HG02642 (cell line): ENCODE measurements around the gene NME5.
"Not testable (repeated sequence)": the region's sequence is repeated elsewhere in the genome, so short reads cannot be mapped to it uniquely, and the experiment has no call there.

Experiments
- ATAC-seq: cut with Tn5 transposase; IDR thresholded peaks from one replicate; pipeline ENCODE4 v1.9.1; 2021; ENCODE audit warnings: mild to moderate bottlenecking; ENCODE audit not compliant: unreplicated experiment, poor library complexity

NME5 gene

DNA sequence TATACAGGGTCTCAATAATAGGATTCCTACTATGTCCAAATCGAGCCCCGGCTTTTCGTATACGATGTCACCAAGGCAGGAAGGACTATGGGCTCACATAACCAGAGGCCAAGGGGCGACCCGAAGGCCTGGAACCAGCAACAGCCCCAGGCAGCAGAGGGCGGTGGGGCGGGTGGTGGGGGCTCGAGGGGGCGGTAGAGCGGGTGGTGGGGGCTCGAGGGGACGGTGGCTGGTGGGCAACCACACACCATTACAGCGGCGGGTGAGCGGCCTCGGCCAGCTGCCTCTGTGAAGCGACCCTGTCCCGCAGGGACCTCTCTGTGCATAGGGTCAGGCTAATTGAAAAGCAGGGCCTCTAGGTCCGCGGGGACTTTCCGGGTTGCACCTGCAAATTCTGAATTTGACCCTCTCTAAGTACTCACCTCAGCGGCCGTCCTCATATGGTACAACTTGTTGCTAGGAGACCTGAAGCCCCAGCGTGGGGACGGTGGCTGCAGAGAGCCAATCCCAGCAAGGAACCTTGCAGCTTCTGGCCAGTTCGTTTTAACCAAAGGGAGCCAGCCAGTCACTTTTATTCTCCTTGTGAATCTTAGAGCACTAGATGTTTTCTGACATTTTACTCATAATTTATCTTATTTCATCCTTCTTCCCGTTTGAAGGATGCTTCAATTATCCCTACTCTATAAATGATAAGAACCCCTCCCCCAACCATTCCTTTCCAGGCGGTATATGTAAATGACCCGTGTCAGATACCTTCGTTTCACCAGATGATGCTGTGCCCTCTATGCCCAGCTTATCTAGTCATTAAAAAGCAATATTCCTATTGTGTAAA lies at the start of gene NME5:
TSS of gene NME5 (minus strand) at position 480 of the 832 bp plus-strand sequence. CDS start 648 bp downstream, outside the sequence.
- ATAC-seq, result peak; percentile 63

DNA sequence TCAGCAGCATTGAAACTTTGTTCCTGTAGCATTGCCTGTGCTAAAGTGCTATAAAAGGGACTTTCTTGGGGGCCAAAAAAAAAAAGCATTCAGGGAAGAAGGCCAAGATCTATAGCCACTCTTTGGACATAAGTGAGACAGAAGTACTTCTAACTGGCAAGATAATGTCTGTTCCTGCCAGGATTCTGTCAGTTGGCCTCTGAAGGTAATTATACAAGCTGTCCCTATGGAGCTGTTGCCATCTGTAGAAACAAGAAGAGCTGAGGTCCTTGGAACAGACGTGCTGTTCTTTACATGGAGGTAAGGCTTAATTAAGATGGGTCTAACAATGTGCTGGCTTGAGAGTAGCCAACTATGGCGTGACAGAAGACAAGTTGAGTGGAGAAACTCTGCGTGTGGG lies 49.4 kb upstream of the NME5 start:
- no peak for ATAC-seq

DNA sequence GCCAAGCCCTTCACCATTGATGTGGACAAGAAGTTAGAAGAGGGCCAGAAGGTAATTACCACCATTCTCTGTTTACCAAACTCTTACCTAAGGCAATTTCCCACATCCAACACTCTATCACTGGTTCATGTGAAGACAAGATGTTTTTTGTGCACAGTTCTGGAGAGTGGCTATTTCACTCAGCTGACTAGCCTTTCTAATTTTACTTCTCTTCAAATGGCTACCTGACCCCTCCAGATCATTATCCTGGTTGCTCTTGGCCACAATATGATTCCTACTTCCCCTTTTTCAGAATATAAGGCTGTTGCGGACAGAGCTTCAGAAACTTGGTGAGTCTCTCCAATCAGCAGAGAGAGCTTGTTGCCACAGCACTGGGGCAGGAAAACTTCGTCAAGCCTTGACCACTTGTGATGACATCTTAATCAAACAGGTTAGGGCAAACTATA lies 46.8 kb upstream of the NME5 start:
- no peak for ATAC-seq

DNA sequence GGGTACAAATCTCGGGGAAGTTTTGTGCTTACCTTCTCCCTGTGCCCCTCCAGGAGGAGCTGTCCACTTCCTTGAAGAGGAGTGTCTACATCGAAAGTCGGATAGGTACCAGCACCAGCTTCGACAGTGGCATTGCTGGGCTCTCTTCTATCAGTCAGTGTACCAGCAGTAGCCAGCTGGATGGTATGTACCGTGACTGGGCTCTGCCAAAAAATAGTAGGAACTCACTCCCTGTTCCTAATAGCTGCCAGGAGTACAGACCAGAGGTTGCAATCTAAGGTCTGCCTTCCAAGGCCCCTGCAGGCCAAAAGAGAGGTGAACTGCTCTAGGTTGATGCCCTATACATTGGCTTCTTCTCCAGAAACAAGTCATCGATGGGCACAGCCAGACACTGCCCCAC lies 43.6 kb upstream of the NME5 start:
- ATAC-seq, result no peak

GRCh38 chr5:138180841-138181240 lies 41.6 kb upstream of the NME5 start:
- no peak for ATAC-seq

- no peak for ATAC-seq
Measured at GRCh38 chr5:138180183-138180782, 41.1 kb upstream of the NME5 start.

DNA sequence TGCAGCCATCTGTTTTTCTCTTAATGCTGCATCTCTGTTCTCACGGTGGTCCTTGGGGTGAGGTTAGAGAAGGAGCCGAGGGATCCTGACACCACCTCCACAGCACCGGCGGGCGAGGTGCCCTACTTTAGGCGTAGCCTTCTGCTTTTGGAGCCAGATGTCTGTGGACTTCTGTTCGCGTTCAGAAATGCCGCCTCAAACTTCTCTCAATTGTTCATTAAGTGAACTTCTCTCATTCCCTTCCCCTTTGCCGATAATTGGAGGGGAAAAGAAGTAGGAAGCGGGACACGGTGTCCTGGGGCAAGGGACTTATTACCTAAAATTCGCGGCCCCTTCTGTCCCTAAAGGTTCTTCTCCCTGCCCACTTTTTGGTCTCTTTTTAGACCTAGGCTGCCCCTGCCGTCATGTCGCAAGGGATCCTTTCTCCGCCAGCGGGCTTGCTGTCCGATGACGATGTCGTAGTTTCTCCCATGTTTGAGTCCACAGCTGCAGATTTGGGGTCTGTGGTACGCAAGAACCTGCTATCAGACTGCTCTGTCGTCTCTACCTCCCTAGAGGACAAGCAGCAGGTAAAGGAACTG lies 40.1 kb upstream of the NME5 start:
- ATAC-seq, result no peak

- ATAC-seq, result peak; percentile 89
Measured at GRCh38 chr5:138178516-138179276, 39.5 kb upstream of the NME5 start, which contains the start of the genes BRD8 and KIF20A. Gene BRD8, minus strand, starts transcription at chr5:138178630. Its CDS starts 16 bp downstream, at chr5:138178614. Gene KIF20A, plus strand, starts transcription at chr5:138179112. Its CDS starts 569 bp downstream, at chr5:138179681.

GRCh38 chr5:138177941-138178515 lies 38.8 kb upstream of the NME5 start:
- no peak for ATAC-seq

DNA sequence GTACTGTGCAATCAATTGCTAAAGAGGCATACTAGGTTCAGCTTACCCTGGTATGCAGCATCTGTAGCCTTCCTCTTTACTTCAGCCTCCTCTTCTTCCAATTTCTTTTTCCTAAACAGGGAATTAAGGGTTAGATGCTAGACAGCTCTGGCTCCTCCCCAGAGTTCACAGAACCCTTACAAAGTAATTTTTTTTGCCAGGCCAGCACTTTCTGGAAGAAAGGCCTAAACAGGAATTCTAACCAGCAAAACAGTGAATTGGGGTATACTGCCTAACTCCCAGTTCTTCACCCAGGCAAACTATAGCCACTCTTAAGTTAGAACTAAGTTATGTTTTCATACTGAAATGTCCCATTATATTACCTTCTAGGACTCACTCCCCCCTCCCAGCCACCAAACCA lies 31.1 kb upstream of the NME5 start:
- ATAC-seq, result no peak

DNA sequence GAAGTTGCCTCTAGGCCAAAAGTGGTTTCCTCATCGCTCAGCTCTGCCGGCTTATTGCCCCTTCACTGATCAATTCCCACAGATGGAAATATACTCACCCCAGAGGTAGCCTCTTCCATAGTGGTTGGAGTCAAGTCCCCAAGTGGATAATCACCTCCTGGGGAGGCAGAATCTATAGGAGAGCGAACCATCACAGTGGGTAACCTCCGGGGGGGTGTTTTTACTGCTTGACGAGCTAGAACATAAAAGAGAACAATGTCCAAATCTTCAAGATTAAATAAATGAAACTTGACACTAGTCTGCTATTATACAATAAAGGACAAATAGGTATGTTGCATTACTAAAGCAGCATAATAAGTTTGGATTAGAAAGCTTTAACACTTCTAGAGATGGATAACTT lies 29.9 kb upstream of the NME5 start:
- ATAC-seq, result no peak

DNA sequence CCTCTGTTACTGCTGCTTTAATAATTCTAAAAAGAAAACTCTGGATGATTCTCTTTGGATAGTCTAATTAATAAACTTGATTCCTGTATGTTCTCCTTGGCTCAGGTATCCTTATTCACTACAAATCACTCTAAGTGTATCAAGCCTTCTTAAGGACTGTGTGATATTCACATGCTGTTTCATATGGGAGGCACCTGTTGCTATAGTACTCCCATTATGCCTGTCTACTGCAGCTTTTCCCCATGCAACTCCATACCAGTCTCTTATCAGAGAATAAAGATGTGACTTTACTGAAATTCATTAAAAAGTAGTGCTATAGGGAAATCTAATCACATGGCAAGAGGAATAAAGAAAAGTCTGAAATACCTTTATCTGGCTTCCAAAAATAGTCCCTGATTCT lies 24.5 kb upstream of the NME5 start:
- no peak for ATAC-seq

DNA sequence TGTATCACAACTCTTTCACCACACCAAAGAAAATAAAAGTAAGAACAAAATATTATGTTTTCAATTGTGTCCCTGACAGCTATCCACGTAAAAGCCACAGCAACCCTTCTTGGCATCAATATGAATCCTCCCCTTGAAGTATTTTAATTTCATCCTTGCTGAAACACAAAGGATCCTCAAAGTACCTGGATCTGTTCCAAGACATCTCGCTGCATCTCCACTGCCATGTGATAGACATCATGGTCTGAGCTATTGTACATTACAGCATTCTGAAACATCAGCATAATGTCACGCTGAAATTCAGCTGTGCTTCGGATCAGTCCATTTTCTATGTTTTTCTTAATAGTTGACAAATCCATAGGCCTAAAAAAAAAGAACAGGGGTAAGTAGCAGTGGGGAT lies 21.5 kb upstream of the NME5 start:
- no peak for ATAC-seq

DNA sequence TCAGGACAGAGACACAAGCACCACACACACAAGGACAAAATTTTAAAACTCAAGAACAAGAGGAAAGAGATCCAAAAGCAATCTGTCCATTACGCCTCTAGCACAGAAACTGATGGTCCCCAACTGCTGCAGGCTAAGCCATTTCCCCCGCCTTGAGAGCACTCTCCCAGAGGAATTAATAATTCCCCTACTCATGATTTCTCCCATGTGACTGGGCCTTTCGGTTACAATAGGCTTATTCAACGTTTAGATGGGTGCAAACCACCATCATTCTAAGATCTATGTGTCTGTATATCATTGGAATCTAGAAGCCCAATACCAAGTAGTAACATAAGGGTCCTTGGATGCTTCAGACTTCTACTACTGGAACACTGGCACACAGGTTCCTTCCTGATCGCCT lies 20.4 kb upstream of the NME5 start:
- ATAC-seq, result no peak

DNA sequence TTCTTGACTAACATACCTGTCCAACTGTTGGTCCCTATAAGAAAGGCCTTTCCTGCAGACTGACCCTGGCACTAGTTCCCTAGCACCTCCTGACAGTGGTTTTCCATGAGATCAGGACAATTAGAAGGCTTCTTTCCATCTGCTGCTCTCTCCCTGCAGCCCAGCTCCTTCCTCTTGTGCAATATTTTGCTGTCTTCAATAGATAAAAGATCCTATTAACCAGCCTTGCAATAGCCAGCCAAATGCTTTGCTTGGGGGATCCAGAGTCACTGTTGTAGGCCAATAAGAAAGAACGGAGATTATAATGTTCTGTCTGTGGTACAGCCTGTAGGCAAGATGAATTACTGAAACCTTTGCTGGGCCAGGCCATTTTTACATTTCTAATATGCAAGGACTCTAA lies 18.4 kb upstream of the NME5 start:
- no peak for ATAC-seq

DNA sequence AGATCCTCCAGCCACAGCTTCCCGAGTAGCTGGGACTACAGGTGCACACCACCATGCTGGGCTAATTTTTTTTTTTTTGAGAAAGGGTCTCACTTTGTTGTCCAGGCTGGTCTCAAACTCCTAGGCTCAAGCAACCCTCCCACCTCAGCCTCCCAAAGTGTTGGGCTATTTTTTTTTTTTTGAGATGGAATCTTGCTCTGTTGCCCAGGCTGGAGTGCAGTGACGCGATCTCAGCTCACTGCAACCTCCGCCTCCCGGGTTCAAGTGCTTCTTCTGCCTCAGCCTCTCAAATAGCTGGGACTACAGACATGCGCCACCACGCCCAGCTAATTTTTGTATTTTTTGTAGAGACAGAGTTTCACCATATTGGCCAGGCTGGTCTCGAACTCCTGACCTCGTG lies 16.7 kb upstream of the NME5 start:
- not testable (repeated sequence) for ATAC-seq

GRCh38 chr5:138149530-138149929 lies 10.3 kb upstream of the NME5 start:
- no peak for ATAC-seq

DNA sequence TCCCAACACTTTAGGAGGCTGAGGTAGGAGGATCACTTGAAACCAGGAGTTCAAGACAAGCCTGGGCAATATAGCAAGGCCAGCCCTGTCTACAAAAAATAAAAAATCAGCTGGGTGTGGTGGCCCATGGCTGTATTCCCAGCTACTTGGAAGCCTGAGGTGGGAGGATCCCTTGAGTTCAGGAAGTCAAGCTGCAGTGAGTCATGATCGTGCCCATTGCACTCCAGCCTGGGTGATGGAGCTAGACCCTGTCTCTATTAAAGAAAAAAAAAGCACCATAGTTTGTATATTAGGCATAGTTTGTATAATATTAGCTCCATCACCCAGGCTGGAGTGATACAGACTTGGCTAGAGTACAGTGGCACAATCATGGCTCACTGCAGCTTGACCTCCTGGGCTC lies 9.6 kb upstream of the NME5 start:
- no peak for ATAC-seq

DNA sequence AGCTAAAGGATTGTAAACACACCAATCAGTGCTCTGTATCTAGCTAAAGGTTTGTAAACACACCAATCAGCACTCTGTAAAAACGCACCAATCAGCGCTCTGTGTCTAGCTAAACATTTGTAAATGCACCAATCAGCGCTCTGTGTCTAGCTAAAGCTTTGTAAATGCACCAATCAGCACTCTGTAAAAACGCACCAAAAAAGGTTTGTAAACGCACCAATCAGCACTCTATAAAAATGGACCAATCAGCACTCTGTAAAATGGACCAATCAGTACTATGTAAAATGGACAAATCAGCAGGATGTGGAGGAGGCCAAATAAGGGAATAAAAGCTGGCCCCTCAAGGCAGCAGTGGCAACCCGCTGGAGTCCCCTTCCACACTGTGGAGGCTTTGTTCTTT lies 4.3 kb upstream of the NME5 start:
- ATAC-seq, result not testable (repeated sequence)

GRCh38 chr5:138141734-138142133 lies 2.5 kb upstream of the NME5 start:
- ATAC-seq, result no peak
